Sigmoid colon (tissue), 4 donors: ENCODE results near the gene PRORP.
A peak's percentile ranks its signal among the peaks of the same experiment; 100 is the strongest.

Source experiments
- POLR2AphosphoS5 ChIP-seq, 4 donors: sonication (generic); formaldehyde crosslinking; IDR thresholded peaks; one replicate each; pipeline ENCODE4 v1.6.1; 2017; ENCODE audit warnings: antibody characterized with exemption in 4 of 4
- TF ChIP-seq, protein P1 (sequence below), 4 experiments: fragments of 450-650 bp in 3 of 4; fragments of 200-600 bp in 1 of 4; IDR thresholded peaks; one replicate each; pipeline ENCODE4 v1.5.1; 2016 to 2019; ENCODE audit warnings: antibody characterized with exemption in 4 of 4, mild to moderate bottlenecking in 3 of 4, moderate library complexity in 2 of 4

DNA sequence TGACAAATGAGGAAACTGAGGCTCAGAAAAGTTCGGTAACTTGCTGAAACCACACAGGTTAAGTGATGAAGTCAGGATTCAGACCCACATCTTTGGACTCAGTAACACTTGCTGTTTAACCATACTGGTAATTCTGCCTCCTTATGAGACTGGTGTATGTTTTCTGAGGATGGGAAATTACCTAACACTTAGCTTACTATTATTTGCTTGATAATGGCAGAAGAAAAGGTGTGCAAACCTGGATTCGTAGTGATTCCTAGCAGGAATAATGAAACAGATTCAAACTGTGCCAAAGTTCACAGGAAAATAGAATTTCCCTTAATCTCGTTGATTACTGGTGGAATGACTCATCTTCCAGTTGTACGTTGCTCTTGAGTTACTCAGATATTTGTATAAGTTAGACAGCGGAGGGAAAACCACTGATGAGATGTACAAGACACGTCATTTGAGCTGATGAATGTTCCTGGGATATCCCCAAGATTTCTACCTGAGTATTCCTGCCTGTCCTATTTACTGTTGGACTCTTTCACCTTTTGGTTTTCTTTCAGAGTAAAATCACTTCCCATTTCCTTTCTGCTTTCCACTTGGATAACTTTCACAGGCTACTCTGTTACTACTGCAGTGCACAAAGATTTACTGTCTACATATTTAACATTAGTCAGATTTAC lies 37.5 kb downstream of the PRORP start:
- TF ChIP-seq, protein P1, sequence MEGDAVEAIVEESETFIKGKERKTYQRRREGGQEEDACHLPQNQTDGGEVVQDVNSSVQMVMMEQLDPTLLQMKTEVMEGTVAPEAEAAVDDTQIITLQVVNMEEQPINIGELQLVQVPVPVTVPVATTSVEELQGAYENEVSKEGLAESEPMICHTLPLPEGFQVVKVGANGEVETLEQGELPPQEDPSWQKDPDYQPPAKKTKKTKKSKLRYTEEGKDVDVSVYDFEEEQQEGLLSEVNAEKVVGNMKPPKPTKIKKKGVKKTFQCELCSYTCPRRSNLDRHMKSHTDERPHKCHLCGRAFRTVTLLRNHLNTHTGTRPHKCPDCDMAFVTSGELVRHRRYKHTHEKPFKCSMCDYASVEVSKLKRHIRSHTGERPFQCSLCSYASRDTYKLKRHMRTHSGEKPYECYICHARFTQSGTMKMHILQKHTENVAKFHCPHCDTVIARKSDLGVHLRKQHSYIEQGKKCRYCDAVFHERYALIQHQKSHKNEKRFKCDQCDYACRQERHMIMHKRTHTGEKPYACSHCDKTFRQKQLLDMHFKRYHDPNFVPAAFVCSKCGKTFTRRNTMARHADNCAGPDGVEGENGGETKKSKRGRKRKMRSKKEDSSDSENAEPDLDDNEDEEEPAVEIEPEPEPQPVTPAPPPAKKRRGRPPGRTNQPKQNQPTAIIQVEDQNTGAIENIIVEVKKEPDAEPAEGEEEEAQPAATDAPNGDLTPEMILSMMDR (IDR thresholded peaks at IDR 0.05), result no peak
- peak in 1 of 4 donors; percentile 39 for TF ChIP-seq POLR2AphosphoS5 (IDR thresholded peaks at IDR 0.05)
